ENCODE results near the gene ZNF775.

ZNF775 gene

GRCh38 chr7:150351587-150352194, 27.4 kb upstream of the ZNF775 start:
- no peak for DNase-seq

GRCh38 chr7:150355666-150356059, 23.5 kb upstream of the ZNF775 start:
- no peak for DNase-seq

- peak; percentile 49 for DNase-seq
These were observed 22.7 kb upstream of the ZNF775 start for GRCh38 chr7:150356265-150356897.

- DNase-seq: peak; percentile 87
These were observed 21.9 kb upstream of the ZNF775 start for GRCh38 chr7:150357270-150357669.

- DNase-seq: no peak
These were observed 21.2 kb upstream of the ZNF775 start for GRCh38 chr7:150357771-150358427.

- no peak for DNase-seq
These were observed 20.7 kb upstream of the ZNF775 start for GRCh38 chr7:150358433-150358832.

GRCh38 chr7:150358988-150359621, 20.0 kb upstream of the ZNF775 start:
- peak; percentile 20 for DNase-seq

GRCh38 chr7:150359622-150360362, 19.3 kb upstream of the ZNF775 start:
- no peak for DNase-seq

GRCh38 chr7:150360363-150361058, 18.6 kb upstream of the ZNF775 start:
- DNase-seq: no peak

- no peak for DNase-seq
These were observed 17.7 kb upstream of the ZNF775 start for GRCh38 chr7:150361402-150361801.

- no peak for DNase-seq
These were observed 17.1 kb upstream of the ZNF775 start for GRCh38 chr7:150361807-150362621.

- DNase-seq: no peak
These were observed 15.8 kb upstream of the ZNF775 start for GRCh38 chr7:150363370-150363769.

- no peak for DNase-seq
These were observed 15.3 kb upstream of the ZNF775 start for GRCh38 chr7:150363872-150364271.

GRCh38 chr7:150365194-150365593, 13.9 kb upstream of the ZNF775 start:
- DNase-seq: no peak

- no peak for DNase-seq
These were observed 13.3 kb upstream of the ZNF775 start for GRCh38 chr7:150365673-150366398.

GRCh38 chr7:150367677-150368095, 11.4 kb upstream of the ZNF775 start:
- no peak for DNase-seq

- DNase-seq: peak; percentile 89
These were observed 10.8 kb upstream of the ZNF775 start, which contains the start of gene REPIN1 for GRCh38 chr7:150368096-150368883. TSS of gene REPIN1 (plus strand) at chr7:150368822. CDS start at chr7:150369712, 890 bp downstream.

GRCh38 chr7:150368884-150369747, 10.0 kb upstream of the ZNF775 start:
- DNase-seq: peak; percentile 80

All from CD4-positive, alpha-beta T cell treated with Interleukin-17A for 4 hours (primary cell).